Stimulated activated CD8-positive, alpha-beta memory T cell treated with anti-CD3 and anti-CD28 coated beads, Interleukin-2, amount 100 ng/mL, for 48 hours (primary cell): ENCODE results near the gene CXorf66.
"Not testable (repeated sequence)": the region's sequence is repeated elsewhere in the genome, so short reads cannot be mapped to it uniquely, and the experiment has no call there.

ENCODE experiments used
- DNase-seq, 2 donors: peaks; one replicate each; pipeline ENCODE4 v3.0.0-alpha.2; 2020; ENCODE audit warnings: low read depth in 2 of 2

The CXorf66 gene

GRCh38 chrX:139965421-139965820 lies at the start of gene CXorf66:
CXorf66 (minus strand) TSS chrX:139965521; CDS start chrX:139965496, 25 bp downstream.
- DNase-seq: no peak

- DNase-seq: no peak
Measured at GRCh38 chrX:139982856-139983255, 17.5 kb upstream of the CXorf66 start.

- no peak for DNase-seq
Measured at GRCh38 chrX:139974471-139974870, 9.2 kb upstream of the CXorf66 start.

- DNase-seq: no peak
Measured at GRCh38 chrX:139972629-139973624, 7.6 kb upstream of the CXorf66 start.

GRCh38 chrX:139972113-139972512 lies 6.8 kb upstream of the CXorf66 start:
- DNase-seq: no peak

GRCh38 chrX:139971394-139971749 lies 6.1 kb upstream of the CXorf66 start:
- DNase-seq: no peak

- no peak for DNase-seq
Measured at GRCh38 chrX:139969286-139969685, 4.0 kb upstream of the CXorf66 start.

- no peak for DNase-seq
Measured at GRCh38 chrX:139967750-139968149, 2.4 kb upstream of the CXorf66 start.

- no peak for DNase-seq
Measured at GRCh38 chrX:139967300-139967699, 2.0 kb upstream of the CXorf66 start.

GRCh38 chrX:139966159-139966558 lies 838 bp upstream of the CXorf66 start:
- not testable (repeated sequence) for DNase-seq

GRCh38 chrX:139961091-139961490 lies 4.2 kb downstream of the CXorf66 start:
- not testable (repeated sequence) for DNase-seq

GRCh38 chrX:139949703-139950102 lies 15.6 kb downstream of the CXorf66 start:
- no peak for DNase-seq

GRCh38 chrX:139945075-139945474 lies 20.2 kb downstream of the CXorf66 start:
- no peak for DNase-seq

- no peak for DNase-seq
Measured at GRCh38 chrX:139936259-139936658, 29.1 kb downstream of the CXorf66 start.

GRCh38 chrX:139933904-139934303 lies 31.4 kb downstream of the CXorf66 start:
- DNase-seq: no peak

GRCh38 chrX:139932901-139933796 lies 32.2 kb downstream of the CXorf66 start, which contains the start of gene ATP11C:
ATP11C (minus strand) TSS chrX:139933053; CDS start chrX:139932042, 1,011 bp downstream.
- DNase-seq: peak; percentile 59 to 70

- peak; percentile 13 to 23 for DNase-seq
Measured at GRCh38 chrX:139932073-139932900, 33.0 kb downstream of the CXorf66 start.

- DNase-seq: no peak
Measured at GRCh38 chrX:139931646-139932072, 33.7 kb downstream of the CXorf66 start.

GRCh38 chrX:139930916-139931645 lies 34.2 kb downstream of the CXorf66 start:
- DNase-seq: peak in 1 of 2 donors; percentile 3

GRCh38 chrX:139930401-139930800 lies 34.9 kb downstream of the CXorf66 start:
- DNase-seq: no peak

GRCh38 chrX:139929876-139930275 lies 35.4 kb downstream of the CXorf66 start:
- DNase-seq: no peak
